SH-SY5Y (cell line): Measurements from ENCODE around the gene MIPEP.

Experiments used
- GATA2 ChIP-seq: IDR thresholded peaks from 2 replicates; pipeline ENCODE4 v1.6.1; 2011; ENCODE audit warnings: mild to moderate bottlenecking, low read depth, low read length
- GATA3 ChIP-seq: IDR thresholded peaks from 2 replicates; pipeline ENCODE4 v1.6.1; 2011; ENCODE audit warnings: low read depth, mild to moderate bottlenecking, low read length, moderate library complexity

- TF ChIP-seq GATA2 (no peak), GATA3 (no peak)
Observed at GRCh38 chr13:23683084-23683483, 206.1 kb downstream of the MIPEP start.
